IMR-90 (cell line): ENCODE measurements around the gene RARS2.
"Not testable (repeated sequence)": the region's sequence is repeated elsewhere in the genome, so short reads cannot be mapped to it uniquely, and the experiment has no call there.

ENCODE experiments used
- BHLHE40 ChIP-seq: fragments of 150-350 bp; IDR thresholded peaks from 2 replicates; pipeline ENCODE4 v1.6.1; 2016; ENCODE audit warnings: mild to moderate bottlenecking, low read depth, low read length
- TF ChIP-seq, protein P1 (sequence below): conservative IDR thresholded peaks from 2 replicates; pipeline ENCODE4 v1.5.1; 2012; ENCODE audit warnings: mild to moderate bottlenecking, low read depth, low read length, improper control_type of control experiment

DNA sequence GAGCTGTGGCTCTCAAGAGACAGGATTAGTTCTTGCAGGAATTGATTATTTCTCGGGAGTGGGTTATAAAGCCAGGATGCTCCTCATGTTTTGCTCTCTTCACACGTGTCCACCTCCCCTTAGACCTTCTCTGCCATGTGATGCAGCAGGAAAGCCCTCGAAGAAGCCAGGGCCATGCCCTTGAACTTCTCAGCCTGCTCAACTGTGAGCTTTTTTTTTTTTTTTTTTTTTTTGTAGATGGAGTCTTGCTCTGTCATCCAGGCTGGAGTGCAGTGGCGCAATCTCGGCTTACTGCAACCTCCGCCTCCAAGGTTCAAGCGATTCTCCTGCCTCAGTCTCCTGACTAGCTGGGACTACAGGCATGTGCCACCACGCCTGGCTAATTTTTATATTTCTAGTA lies 100.5 kb downstream of the RARS2 start:
- not testable (repeated sequence) for TF ChIP-seq BHLHE40
- TF ChIP-seq, protein P1, sequence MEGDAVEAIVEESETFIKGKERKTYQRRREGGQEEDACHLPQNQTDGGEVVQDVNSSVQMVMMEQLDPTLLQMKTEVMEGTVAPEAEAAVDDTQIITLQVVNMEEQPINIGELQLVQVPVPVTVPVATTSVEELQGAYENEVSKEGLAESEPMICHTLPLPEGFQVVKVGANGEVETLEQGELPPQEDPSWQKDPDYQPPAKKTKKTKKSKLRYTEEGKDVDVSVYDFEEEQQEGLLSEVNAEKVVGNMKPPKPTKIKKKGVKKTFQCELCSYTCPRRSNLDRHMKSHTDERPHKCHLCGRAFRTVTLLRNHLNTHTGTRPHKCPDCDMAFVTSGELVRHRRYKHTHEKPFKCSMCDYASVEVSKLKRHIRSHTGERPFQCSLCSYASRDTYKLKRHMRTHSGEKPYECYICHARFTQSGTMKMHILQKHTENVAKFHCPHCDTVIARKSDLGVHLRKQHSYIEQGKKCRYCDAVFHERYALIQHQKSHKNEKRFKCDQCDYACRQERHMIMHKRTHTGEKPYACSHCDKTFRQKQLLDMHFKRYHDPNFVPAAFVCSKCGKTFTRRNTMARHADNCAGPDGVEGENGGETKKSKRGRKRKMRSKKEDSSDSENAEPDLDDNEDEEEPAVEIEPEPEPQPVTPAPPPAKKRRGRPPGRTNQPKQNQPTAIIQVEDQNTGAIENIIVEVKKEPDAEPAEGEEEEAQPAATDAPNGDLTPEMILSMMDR: not testable (repeated sequence)
